Measurements from ENCODE around the gene RNF166. TPM values are rescaled to one million over a fixed set of nuclear protein-coding genes. Genes with fewer than 3 reads are reported as not detected.

The RNF166 gene
- total and polyA plus RNA-seq, 4 donors, result 6.5 to 9.1 (median 7.6) TPM

GRCh38 chr16:88743693-88744576, 37.7 kb upstream of the RNF166 start:
- no peak overlapping the region for H3K4me3 ChIP-seq (ENCODE audit: low read depth in 1 of 3, low read length in 3 of 3)
- H3K9ac ChIP-seq (ENCODE audit: low read depth in 1 of 2, low read length in 2 of 2), result no peak overlapping the region
- peak; percentile 88 for DNase-seq (ENCODE audit: low spot score)
- peaks cover 0 to 15% (median 6%) of the 10 kb centered on the region in 4 donors for H3K4me1 ChIP-seq (ENCODE audit: control insufficient read depth in 4 of 4, insufficient read depth in 4 of 4, low read length in 3 of 4)
- H3K27me3 ChIP-seq (ENCODE audit: control insufficient read depth in 4 of 4, insufficient read depth in 4 of 4, low read length in 3 of 4), result no peaks in the 10 kb centered on the region
- 59% methylated on average over 32 of the region's 32 CpGs for WGBS
- no peaks in the 10 kb centered on the region for H3K9me3 ChIP-seq (ENCODE audit: control insufficient read depth in 4 of 4, low read length in 3 of 4)
- peak; percentile 95 for TF ChIP-seq NR2F2 (IDR thresholded peaks at IDR 0.05)
- TF ChIP-seq GABPA (IDR thresholded peaks at IDR 0.05 in 1 of 2, conservative IDR thresholded peaks at IDR 0.05 in 1 of 2), result no peak
- TF ChIP-seq RAD21 (IDR thresholded peaks at IDR 0.05), result peak; percentile 73 to 83
- TF ChIP-seq RXRA (IDR thresholded peaks at IDR 0.05), result peak in 1 of 2 donors; percentile 51
- TF ChIP-seq, protein P1, sequence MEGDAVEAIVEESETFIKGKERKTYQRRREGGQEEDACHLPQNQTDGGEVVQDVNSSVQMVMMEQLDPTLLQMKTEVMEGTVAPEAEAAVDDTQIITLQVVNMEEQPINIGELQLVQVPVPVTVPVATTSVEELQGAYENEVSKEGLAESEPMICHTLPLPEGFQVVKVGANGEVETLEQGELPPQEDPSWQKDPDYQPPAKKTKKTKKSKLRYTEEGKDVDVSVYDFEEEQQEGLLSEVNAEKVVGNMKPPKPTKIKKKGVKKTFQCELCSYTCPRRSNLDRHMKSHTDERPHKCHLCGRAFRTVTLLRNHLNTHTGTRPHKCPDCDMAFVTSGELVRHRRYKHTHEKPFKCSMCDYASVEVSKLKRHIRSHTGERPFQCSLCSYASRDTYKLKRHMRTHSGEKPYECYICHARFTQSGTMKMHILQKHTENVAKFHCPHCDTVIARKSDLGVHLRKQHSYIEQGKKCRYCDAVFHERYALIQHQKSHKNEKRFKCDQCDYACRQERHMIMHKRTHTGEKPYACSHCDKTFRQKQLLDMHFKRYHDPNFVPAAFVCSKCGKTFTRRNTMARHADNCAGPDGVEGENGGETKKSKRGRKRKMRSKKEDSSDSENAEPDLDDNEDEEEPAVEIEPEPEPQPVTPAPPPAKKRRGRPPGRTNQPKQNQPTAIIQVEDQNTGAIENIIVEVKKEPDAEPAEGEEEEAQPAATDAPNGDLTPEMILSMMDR (IDR thresholded peaks at IDR 0.05; ENCODE audit: low read depth, low read length, missing input control), result peak; percentile 82
- no peak for TF ChIP-seq JUND (IDR thresholded peaks at IDR 0.05)
- no peak overlapping the region for H3K27ac ChIP-seq (ENCODE audit: low read depth in 1 of 2, low read length in 2 of 2)
- H3K36me3 ChIP-seq (ENCODE audit: control insufficient read depth in 4 of 4, insufficient read depth in 3 of 4, low read depth in 1 of 4, low read length in 3 of 4), result peaks cover 0 to 15% (median 7%) of the 10 kb centered on the region in 4 donors

DNA sequence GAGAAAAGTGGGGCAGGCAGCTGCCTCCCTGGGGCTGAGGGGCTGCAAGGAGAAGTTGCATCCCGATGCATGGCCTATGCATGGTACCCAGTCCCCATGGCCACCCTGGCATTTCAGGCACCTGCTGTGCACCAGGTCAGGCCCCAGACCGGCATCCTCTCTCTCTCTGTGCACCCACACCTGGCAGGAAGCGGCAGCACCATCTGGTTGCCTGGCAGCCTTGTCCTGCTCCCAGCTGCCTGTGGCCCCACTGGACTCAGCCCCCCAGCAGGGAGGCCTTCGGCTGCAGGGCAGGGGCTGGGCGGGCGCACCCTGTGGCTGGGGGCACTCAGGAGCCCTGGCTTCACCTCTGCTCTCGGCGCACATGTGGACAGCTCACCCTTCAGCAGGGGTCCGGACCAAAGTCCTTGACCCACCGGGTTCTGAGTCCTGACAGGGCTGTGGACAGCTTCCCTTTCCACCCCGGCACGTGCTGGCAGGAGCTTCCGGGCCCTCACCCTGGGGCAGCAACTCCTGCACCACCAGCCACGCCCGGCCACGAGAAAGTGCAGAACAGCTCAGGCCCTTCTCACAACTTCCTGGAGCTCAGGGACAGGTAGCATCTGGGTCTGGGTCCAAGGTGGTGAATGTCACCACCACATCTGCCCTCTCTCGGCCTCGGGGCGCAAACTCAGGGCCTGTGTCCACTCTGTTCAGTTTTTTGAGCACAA, 36.8 kb upstream of the RNF166 start:
- TF ChIP-seq YY1 (IDR thresholded peaks at IDR 0.05) (no peak), SP1 (IDR thresholded peaks at IDR 0.05) (no peak), HNF4A (conservative IDR thresholded peaks at IDR 0.05) (no peak), RAD21 (IDR thresholded peaks at IDR 0.05) (no peak), MAX (IDR thresholded peaks at IDR 0.05) (no peak), GABPA (IDR thresholded peaks at IDR 0.05 in 1 of 2, conservative IDR thresholded peaks at IDR 0.05 in 1 of 2) (no peak), EGR1 (IDR thresholded peaks at IDR 0.05; ENCODE audit: low read depth in 2 of 2) (no peak), JUND (IDR thresholded peaks at IDR 0.05) (no peak), FOXA1 (IDR thresholded peaks at IDR 0.05) (no peak)
- no peak overlapping the region for H3K9ac ChIP-seq (ENCODE audit: low read depth in 1 of 2, low read length in 2 of 2)
- H3K36me3 ChIP-seq (ENCODE audit: control insufficient read depth in 4 of 4, insufficient read depth in 3 of 4, low read depth in 1 of 4, low read length in 3 of 4), result peaks cover 0 to 15% (median 8%) of the 10 kb centered on the region in 4 donors
- no peaks in the 10 kb centered on the region for H3K9me3 ChIP-seq (ENCODE audit: control insufficient read depth in 4 of 4, low read length in 3 of 4)
- H3K27me3 ChIP-seq (ENCODE audit: control insufficient read depth in 4 of 4, insufficient read depth in 4 of 4, low read length in 3 of 4), result no peaks in the 10 kb centered on the region
- H3K4me3 ChIP-seq (ENCODE audit: low read depth in 1 of 3, low read length in 3 of 3), result no peak overlapping the region
- no peak overlapping the region for H3K27ac ChIP-seq (ENCODE audit: low read depth in 1 of 2, low read length in 2 of 2)
- peaks cover 0 to 15% (median 6%) of the 10 kb centered on the region in 4 donors for H3K4me1 ChIP-seq (ENCODE audit: control insufficient read depth in 4 of 4, insufficient read depth in 4 of 4, low read length in 3 of 4)
- no peak for DNase-seq (ENCODE audit: low spot score)
- 81% methylated on average over 19 of the region's 19 CpGs for WGBS

- no peak for DNase-seq (ENCODE audit: low spot score)
- Histone ChIP-seq H3K9ac (ENCODE audit: low read depth in 1 of 2, low read length in 2 of 2) (no peak overlapping the region), H3K27ac (ENCODE audit: low read depth in 1 of 2, low read length in 2 of 2) (no peak overlapping the region), H3K27me3 (ENCODE audit: control insufficient read depth in 4 of 4, insufficient read depth in 4 of 4, low read length in 3 of 4) (no peaks in the 10 kb centered on the region), H3K4me1 (ENCODE audit: control insufficient read depth in 4 of 4, insufficient read depth in 4 of 4, low read length in 3 of 4) (peaks cover 0 to 17% (median 7%) of the 10 kb centered on the region in 4 donors), H3K9me3 (ENCODE audit: control insufficient read depth in 4 of 4, low read length in 3 of 4) (no peaks in the 10 kb centered on the region), H3K36me3 (ENCODE audit: control insufficient read depth in 4 of 4, insufficient read depth in 3 of 4, low read depth in 1 of 4, low read length in 3 of 4) (peaks cover 0 to 15% (median 11%) of the 10 kb centered on the region in 4 donors), H3K4me3 (ENCODE audit: low read depth in 1 of 3, low read length in 3 of 3) (no peak overlapping the region)
- WGBS, result 96% methylated on average over 17 of the region's 17 CpGs
- TF ChIP-seq JUND (IDR thresholded peaks at IDR 0.05), result no peak
- TF ChIP-seq MAX (IDR thresholded peaks at IDR 0.05), result no peak
- no peak for TF ChIP-seq HNF4G (IDR thresholded peaks at IDR 0.05)
- no peak for TF ChIP-seq FOXA2 (IDR thresholded peaks at IDR 0.05)
- TF ChIP-seq SP1 (IDR thresholded peaks at IDR 0.05), result no peak
- no peak for TF ChIP-seq EGR1 (IDR thresholded peaks at IDR 0.05; ENCODE audit: low read depth in 2 of 2)
- TF ChIP-seq, protein P1 (IDR thresholded peaks at IDR 0.05; ENCODE audit: low read depth, low read length, missing input control), result no peak
- TF ChIP-seq GABPA (IDR thresholded peaks at IDR 0.05 in 1 of 2, conservative IDR thresholded peaks at IDR 0.05 in 1 of 2), result no peak
- TF ChIP-seq HNF4A (conservative IDR thresholded peaks at IDR 0.05), result no peak
- TF ChIP-seq RXRA (IDR thresholded peaks at IDR 0.05), result no peak
- TF ChIP-seq, protein P2, sequence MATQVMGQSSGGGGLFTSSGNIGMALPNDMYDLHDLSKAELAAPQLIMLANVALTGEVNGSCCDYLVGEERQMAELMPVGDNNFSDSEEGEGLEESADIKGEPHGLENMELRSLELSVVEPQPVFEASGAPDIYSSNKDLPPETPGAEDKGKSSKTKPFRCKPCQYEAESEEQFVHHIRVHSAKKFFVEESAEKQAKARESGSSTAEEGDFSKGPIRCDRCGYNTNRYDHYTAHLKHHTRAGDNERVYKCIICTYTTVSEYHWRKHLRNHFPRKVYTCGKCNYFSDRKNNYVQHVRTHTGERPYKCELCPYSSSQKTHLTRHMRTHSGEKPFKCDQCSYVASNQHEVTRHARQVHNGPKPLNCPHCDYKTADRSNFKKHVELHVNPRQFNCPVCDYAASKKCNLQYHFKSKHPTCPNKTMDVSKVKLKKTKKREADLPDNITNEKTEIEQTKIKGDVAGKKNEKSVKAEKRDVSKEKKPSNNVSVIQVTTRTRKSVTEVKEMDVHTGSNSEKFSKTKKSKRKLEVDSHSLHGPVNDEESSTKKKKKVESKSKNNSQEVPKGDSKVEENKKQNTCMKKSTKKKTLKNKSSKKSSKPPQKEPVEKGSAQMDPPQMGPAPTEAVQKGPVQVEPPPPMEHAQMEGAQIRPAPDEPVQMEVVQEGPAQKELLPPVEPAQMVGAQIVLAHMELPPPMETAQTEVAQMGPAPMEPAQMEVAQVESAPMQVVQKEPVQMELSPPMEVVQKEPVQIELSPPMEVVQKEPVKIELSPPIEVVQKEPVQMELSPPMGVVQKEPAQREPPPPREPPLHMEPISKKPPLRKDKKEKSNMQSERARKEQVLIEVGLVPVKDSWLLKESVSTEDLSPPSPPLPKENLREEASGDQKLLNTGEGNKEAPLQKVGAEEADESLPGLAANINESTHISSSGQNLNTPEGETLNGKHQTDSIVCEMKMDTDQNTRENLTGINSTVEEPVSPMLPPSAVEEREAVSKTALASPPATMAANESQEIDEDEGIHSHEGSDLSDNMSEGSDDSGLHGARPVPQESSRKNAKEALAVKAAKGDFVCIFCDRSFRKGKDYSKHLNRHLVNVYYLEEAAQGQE (IDR thresholded peaks at IDR 0.05), result no peak
- TF ChIP-seq RAD21 (IDR thresholded peaks at IDR 0.05), result no peak
- no peak for TF ChIP-seq NR2F2 (IDR thresholded peaks at IDR 0.05)
- TF ChIP-seq TAF1 (conservative IDR thresholded peaks at IDR 0.05), result no peak
Measured at GRCh38 chr16:88741368-88741767, 35.2 kb upstream of the RNF166 start.
